Neuronal stem cell (in vitro differentiated cells): Measurements from ENCODE around the gene NMUR2.

ENCODE experiments used
- DNase-seq: peaks from one replicate; pipeline ENCODE4 v3.0.0-alpha.2; 2013; ENCODE audit warnings: low spot score
- H2AFZ ChIP-seq: one replicate; pipeline ENCODE4 v1.6.1; 2013; ENCODE audit warnings: mild to moderate bottlenecking, low read length, inconsistent platforms
- H2AK5ac ChIP-seq: 2 replicates; pipeline ENCODE4 v1.6.1; 2013; ENCODE audit warnings: low read depth, mild to moderate bottlenecking, inconsistent platforms, low read length, moderate library complexity, mixed read lengths
- H2BK120ac ChIP-seq: 2 replicates; pipeline ENCODE4 v1.6.1; 2013; ENCODE audit warnings: low read depth, mild to moderate bottlenecking, inconsistent platforms, low read length, moderate library complexity, mixed read lengths
- H2BK12ac ChIP-seq: one replicate; pipeline ENCODE4 v1.6.1; 2013; ENCODE audit warnings: low read length, inconsistent platforms
- H2BK15ac ChIP-seq: 2 replicates; pipeline ENCODE4 v1.6.1; 2013; ENCODE audit warnings: mild to moderate bottlenecking, low read length, inconsistent platforms, mixed read lengths
- H2BK5ac ChIP-seq: one replicate; pipeline ENCODE4 v1.6.1; 2013; ENCODE audit warnings: inconsistent platforms, mild to moderate bottlenecking, low read length, moderate library complexity
- H3K14ac ChIP-seq: one replicate; pipeline ENCODE4 v1.6.1; 2013; ENCODE audit warnings: low read length, inconsistent platforms
- H3K18ac ChIP-seq: 2 replicates; pipeline ENCODE4 v1.6.1; 2013; ENCODE audit warnings: low read length, inconsistent platforms
- H3K23ac ChIP-seq: 2 replicates; pipeline ENCODE4 v1.6.1; 2013; ENCODE audit warnings: low read depth, mild to moderate bottlenecking, mixed read lengths, low read length, inconsistent platforms; ENCODE audit not compliant: poor library complexity
- H3K27ac ChIP-seq: replicated peaks from 3 replicates; pipeline ENCODE4 v1.5.1; 2013; ENCODE audit warnings: low read length, inconsistent platforms
- H3K27me3 ChIP-seq, 3 experiments: 2 replicates each; pipeline ENCODE4 v1.6.1; 2013; ENCODE audit warnings: low read length in 3 of 3, mild to moderate bottlenecking in 2 of 3, inconsistent platforms in 1 of 3, low read depth in 1 of 3, mixed read lengths in 1 of 3, moderate library complexity in 1 of 3; ENCODE audit not compliant: control insufficient read depth in 3 of 3, insufficient read depth in 3 of 3
- H3K36me3 ChIP-seq, 2 donors: replicated peaks in 1 of 2; 2 replicates each; pipeline ENCODE4 v1.6.1; 2013; ENCODE audit warnings: low read length in 2 of 2; ENCODE audit not compliant: control insufficient read depth in 2 of 2, insufficient read depth in 2 of 2
- H3K4ac ChIP-seq: 2 replicates; pipeline ENCODE4 v1.6.1; 2013; ENCODE audit warnings: inconsistent platforms, mild to moderate bottlenecking, low read length, moderate library complexity
- H3K4me1 ChIP-seq, 2 donors: 1 replicate in 1 of 2; 2 replicates in 1 of 2; pipeline ENCODE4 v1.6.1; 2013; ENCODE audit warnings: low read length in 2 of 2, low read depth in 1 of 2; ENCODE audit not compliant: control insufficient read depth in 2 of 2, insufficient read depth in 1 of 2
- H3K4me2 ChIP-seq: one replicate; pipeline ENCODE4 v1.6.1; 2013; ENCODE audit warnings: mild to moderate bottlenecking, low read length, inconsistent platforms; ENCODE audit not compliant: insufficient read depth, poor library complexity, severe bottlenecking
- H3K4me3 ChIP-seq, 2 donors: 2 replicates each; pipeline ENCODE4 v1.5.1; 2013; ENCODE audit warnings: low read length in 2 of 2, mild to moderate bottlenecking in 2 of 2, inconsistent platforms in 1 of 2, moderate library complexity in 1 of 2
- H3K79me1 ChIP-seq: one replicate; pipeline ENCODE4 v1.6.1; 2013; ENCODE audit warnings: low read depth, mild to moderate bottlenecking, inconsistent platforms, low read length, moderate library complexity
- H3K9ac ChIP-seq: one replicate; pipeline ENCODE4 v1.6.1; 2013; ENCODE audit warnings: mild to moderate bottlenecking, low read depth, low read length, inconsistent platforms; ENCODE audit not compliant: poor library complexity
- H3K9me3 ChIP-seq, 2 donors: replicated peaks in 1 of 2; 2 replicates each; pipeline versions ENCODE3 to v1.6.1; 2013; ENCODE audit warnings: low read length in 2 of 2, mild to moderate bottlenecking in 2 of 2, inconsistent platforms in 1 of 2, low read depth in 1 of 2, mixed read lengths in 1 of 2, moderate library complexity in 1 of 2; ENCODE audit not compliant: control insufficient read depth in 2 of 2, insufficient read depth in 1 of 2
- H4K8ac ChIP-seq: one replicate; pipeline ENCODE4 v1.6.1; 2013; ENCODE audit warnings: low read depth, mild to moderate bottlenecking, inconsistent platforms, low read length, moderate library complexity
- H4K91ac ChIP-seq: one replicate; pipeline ENCODE4 v1.6.1; 2013; ENCODE audit warnings: low read length, low read depth, mild to moderate bottlenecking, inconsistent platforms; ENCODE audit not compliant: poor library complexity
- WGBS, 2 donors: extraction: QIAGEN DNeasy Blood & Tissue Kit; methylation state at CpG; one replicate each; pipeline ENCODE4 v1.1.7; 2013; ENCODE audit warnings: missing lambda C conversion rate in 2 of 2, mixed read lengths in 1 of 2; ENCODE audit not compliant: insufficient read length in 2 of 2, insufficient replicate concordance in 1 of 2; ENCODE audit errors: extremely low coverage in 2 of 2; 5-methylcytosine and 5-hydroxymethylcytosine counted together

NMUR2 gene

DNA sequence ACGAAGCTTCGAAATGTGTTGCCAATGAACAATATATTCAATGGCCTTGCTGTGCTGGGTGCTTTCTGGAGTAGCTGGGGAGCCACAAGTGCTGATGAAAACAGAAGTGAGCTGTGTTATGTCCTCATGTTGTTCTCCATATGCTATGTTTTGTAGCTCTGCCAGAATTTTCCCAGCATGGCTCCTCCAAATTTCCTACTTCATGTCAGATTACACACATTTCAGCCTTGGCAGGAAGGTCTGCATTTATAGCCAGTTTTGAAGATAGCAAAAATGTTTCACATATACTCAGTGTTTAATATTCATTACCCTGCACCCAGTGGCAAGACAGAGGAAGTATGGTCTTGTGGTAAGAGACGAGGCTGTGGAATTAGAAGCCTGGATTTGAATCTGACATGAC, 22.6 kb upstream of the NMUR2 start:
- Histone ChIP-seq H3K14ac (no peak overlapping the region), H4K8ac (no peak overlapping the region), H4K91ac (no peak overlapping the region), H2BK15ac (no peak overlapping the region), H3K4me2 (no peak overlapping the region), H2BK120ac (no peak overlapping the region), H3K4me3 (no peak overlapping the region), H3K36me3 (no peaks in the 10 kb centered on the region), H3K27me3 (no peaks in the 10 kb centered on the region), H3K27ac (no peak overlapping the region), H2AK5ac (no peak overlapping the region), H3K4me1 (no peaks in the 10 kb centered on the region), H3K18ac (no peak overlapping the region), H2BK5ac (no peak overlapping the region), H3K79me1 (no peaks in the 10 kb centered on the region), H3K9ac (no peak overlapping the region), H2BK12ac (no peak overlapping the region), H2AFZ (no peak overlapping the region), H3K23ac (no peak overlapping the region), H3K9me3 (no peaks in the 10 kb centered on the region), H3K4ac (no peak overlapping the region)
- no CpG with 5 or more reads among the region's 3 CpGs for WGBS, 2 donors
- no peak for DNase-seq

DNA sequence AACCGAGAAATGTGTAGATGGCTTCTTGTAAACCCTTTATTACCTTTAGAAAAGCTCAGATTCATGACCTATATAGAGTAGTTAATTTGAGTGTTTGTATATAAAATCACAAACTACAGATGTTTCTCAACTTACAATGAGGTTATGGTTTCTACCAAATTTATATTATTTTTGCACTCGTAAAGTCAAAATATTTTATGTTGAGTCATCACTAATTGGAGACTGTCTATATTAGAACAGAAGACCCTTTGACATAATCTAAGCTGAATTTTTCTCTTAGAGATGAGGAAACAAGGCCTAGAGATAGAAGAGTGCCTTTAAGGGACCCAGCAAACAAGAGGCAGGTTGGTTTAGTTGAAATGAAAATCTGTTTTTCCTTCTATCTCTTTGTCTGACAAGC, 20.0 kb upstream of the NMUR2 start:
- WGBS, 2 donors, result no CpG with 5 or more reads among the region's 2 CpGs
- Histone ChIP-seq H3K79me1 (no peaks in the 10 kb centered on the region), H3K36me3 (no peaks in the 10 kb centered on the region), H3K4me2 (no peak overlapping the region), H2AFZ (no peak overlapping the region), H2BK120ac (no peak overlapping the region), H3K4me1 (no peaks in the 10 kb centered on the region), H3K4me3 (no peak overlapping the region), H3K9ac (no peak overlapping the region), H2BK12ac (no peak overlapping the region), H3K4ac (no peak overlapping the region), H2BK5ac (no peak overlapping the region), H3K23ac (no peak overlapping the region), H4K91ac (no peak overlapping the region), H3K18ac (no peak overlapping the region), H3K27ac (no peak overlapping the region), H4K8ac (no peak overlapping the region), H3K14ac (no peak overlapping the region), H3K9me3 (no peaks in the 10 kb centered on the region), H2BK15ac (no peak overlapping the region), H2AK5ac (no peak overlapping the region), H3K27me3 (no peaks in the 10 kb centered on the region)
- DNase-seq, result no peak

- no CpG with 5 or more reads among the region's 2 CpGs for WGBS, 2 donors
- Histone ChIP-seq H2AK5ac (no peak overlapping the region), H3K4me2 (no peak overlapping the region), H3K27ac (no peak overlapping the region), H3K23ac (no peak overlapping the region), H3K4me3 (no peak overlapping the region), H3K4ac (no peak overlapping the region), H2BK120ac (no peak overlapping the region), H3K9ac (no peak overlapping the region), H3K79me1 (no peaks in the 10 kb centered on the region), H3K36me3 (no peaks in the 10 kb centered on the region), H2BK5ac (no peak overlapping the region), H3K27me3 (no peaks in the 10 kb centered on the region), H3K4me1 (no peaks in the 10 kb centered on the region), H2AFZ (no peak overlapping the region), H3K14ac (no peak overlapping the region), H2BK15ac (no peak overlapping the region), H3K18ac (no peak overlapping the region), H4K91ac (no peak overlapping the region), H3K9me3 (no peaks in the 10 kb centered on the region), H4K8ac (no peak overlapping the region), H2BK12ac (no peak overlapping the region)
- no peak for DNase-seq
Measured at GRCh38 chr5:152424501-152424900, 19.4 kb upstream of the NMUR2 start.

GRCh38 chr5:152422081-152422480, 17.0 kb upstream of the NMUR2 start:
- Histone ChIP-seq H2BK15ac (no peak overlapping the region), H3K36me3 (no peaks in the 10 kb centered on the region), H4K8ac (no peak overlapping the region), H3K14ac (no peak overlapping the region), H2BK5ac (no peak overlapping the region), H3K23ac (no peak overlapping the region), H2AFZ (no peak overlapping the region), H2BK120ac (no peak overlapping the region), H3K27ac (no peak overlapping the region), H3K79me1 (no peaks in the 10 kb centered on the region), H3K9me3 (no peaks in the 10 kb centered on the region), H3K4ac (no peak overlapping the region), H3K4me3 (no peak overlapping the region), H2BK12ac (no peak overlapping the region), H3K4me1 (no peaks in the 10 kb centered on the region), H3K9ac (no peak overlapping the region), H4K91ac (no peak overlapping the region), H2AK5ac (no peak overlapping the region), H3K4me2 (no peak overlapping the region), H3K18ac (no peak overlapping the region), H3K27me3 (no peaks in the 10 kb centered on the region)
- no CpG with 5 or more reads among the region's 2 CpGs for WGBS, 2 donors
- no peak for DNase-seq
